Activated T-cell treated with anti-CD3 and anti-CD28 coated beads for 4 hours (primary cell): Measurements from ENCODE around the gene EMC1.
"Not testable (repeated sequence)": the region's sequence is repeated elsewhere in the genome, so short reads cannot be mapped to it uniquely, and the experiment has no call there.

Source experiments
- DNase-seq: peaks from one replicate; pipeline ENCODE4 v3.0.0-alpha.2; 2020

Gene EMC1

GRCh38 chr1:19186001-19186400 lies 65.3 kb downstream of the EMC1 start:
- no peak for DNase-seq

GRCh38 chr1:19182223-19182622 lies 69.1 kb downstream of the EMC1 start:
- no peak for DNase-seq

- not testable (repeated sequence) for DNase-seq
These were observed 71.1 kb downstream of the EMC1 start for GRCh38 chr1:19180265-19180657.

- no peak for DNase-seq
These were observed 71.6 kb downstream of the EMC1 start for GRCh38 chr1:19179597-19180264.

- DNase-seq = no peak
These were observed 72.5 kb downstream of the EMC1 start for GRCh38 chr1:19178734-19179398.

- DNase-seq = no peak
These were observed 73.5 kb downstream of the EMC1 start for GRCh38 chr1:19177811-19178210.

GRCh38 chr1:19169642-19170041 lies 81.7 kb downstream of the EMC1 start:
- no peak for DNase-seq

- DNase-seq = no peak
These were observed 84.2 kb downstream of the EMC1 start for GRCh38 chr1:19167140-19167539.

- no peak for DNase-seq
These were observed 85.3 kb downstream of the EMC1 start for GRCh38 chr1:19166066-19166465.
